Suppressor macrophage treated with lipopolysaccharide for 1 hour (primary cell): ENCODE measurements around the gene USP53.
"Not testable (repeated sequence)": the region's sequence is repeated elsewhere in the genome, so short reads cannot be mapped to it uniquely, and the experiment has no call there.

Experiments used
- DNase-seq, 3 donors: peaks; one replicate each; pipeline ENCODE4 v3.0.0-alpha.2; 2020 to 2022

The USP53 gene

DNA sequence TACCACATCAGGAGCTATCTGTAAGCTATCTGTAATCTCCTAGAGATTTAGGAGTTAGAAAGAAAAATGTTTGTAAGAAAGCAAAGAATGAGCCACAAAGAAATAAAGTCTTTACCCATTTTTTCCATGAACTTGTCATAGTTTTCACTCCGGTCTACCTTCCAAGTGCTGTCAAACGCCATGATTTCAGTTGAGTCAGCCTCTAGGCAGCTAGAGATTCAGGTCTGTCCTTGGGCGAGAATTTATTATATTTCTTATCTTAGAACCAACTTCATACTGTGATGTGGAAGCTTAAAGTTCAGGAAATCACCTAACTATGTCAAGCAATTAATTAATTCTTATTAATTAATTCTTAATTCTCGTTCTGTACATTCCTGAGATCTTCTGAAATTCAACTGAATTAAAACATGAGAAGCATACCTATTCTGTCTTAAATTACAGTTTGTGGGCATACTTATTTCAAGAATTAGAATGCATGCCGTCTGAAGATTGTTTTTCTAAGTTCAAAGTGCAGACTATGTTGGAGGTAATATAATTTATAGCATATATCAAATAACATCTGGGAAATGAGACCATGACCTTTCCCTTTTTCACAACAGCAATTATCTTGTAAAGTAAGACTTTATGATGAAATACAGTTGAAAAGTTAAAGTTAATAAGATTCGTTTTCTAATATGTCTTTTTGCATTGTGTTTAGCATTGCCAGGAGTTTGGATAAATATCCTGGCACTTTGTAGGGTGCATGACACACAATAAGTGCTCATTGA lies 109.6 kb downstream of the USP53 start, which contains the start of gene FABP2:
FABP2 (minus strand) TSS at position 218 of the 767 bp plus-strand sequence; CDS start at position 182, 36 bp downstream.
- no peak for DNase-seq

DNA sequence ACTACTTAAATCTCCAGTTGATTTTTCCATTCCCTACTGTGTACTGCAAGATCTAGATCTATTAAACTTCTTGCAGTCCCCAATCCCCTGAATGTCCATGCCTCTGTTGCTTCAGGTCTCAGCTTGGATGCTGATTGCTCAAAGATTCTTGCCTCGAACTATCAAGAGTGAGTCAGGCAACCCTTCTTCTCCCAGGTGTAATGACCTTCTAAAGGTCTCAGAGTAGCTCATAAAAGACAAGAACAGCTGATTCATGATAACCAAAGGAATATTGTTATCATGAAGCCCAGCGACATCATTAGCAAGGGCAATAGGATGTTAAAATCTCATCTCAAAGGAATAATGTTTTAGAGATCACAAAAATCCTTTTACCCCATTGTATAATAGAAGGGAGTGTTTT lies 116.2 kb downstream of the USP53 start:
- DNase-seq: no peak

GRCh38 chr4:119329835-119330620 lies 117.5 kb downstream of the USP53 start:
- DNase-seq: no peak

- DNase-seq: not testable (repeated sequence)
These were observed 123.9 kb downstream of the USP53 start for GRCh38 chr4:119336332-119336979.

- peak; percentile 43 to 68 (median 60) for DNase-seq
These were observed 124.5 kb downstream of the USP53 start for GRCh38 chr4:119337010-119337409.

GRCh38 chr4:119339895-119340294 lies 127.4 kb downstream of the USP53 start:
- DNase-seq: not testable (repeated sequence)

GRCh38 chr4:119343293-119343692 lies 130.8 kb downstream of the USP53 start:
- not testable (repeated sequence) for DNase-seq
